MCF 10A (cell line): ENCODE measurements around the gene PCDHGB3. TPM values are rescaled to one million over a fixed set of nuclear protein-coding genes. Genes with fewer than 3 reads are reported as not detected.
"Not testable (repeated sequence)": the region's sequence is repeated elsewhere in the genome, so short reads cannot be mapped to it uniquely, and the experiment has no call there.

Source experiments
- BruUV-seq: library from RNA; stranded (reverse); fragments of 400-500 nt; replicated peaks from 2 replicates; lab custom pipeline; 2021; lab: Mats Ljungman, UMichigan
- CTCF ChIA-PET: fragments of 300-600 bp; sonication (Branson Sonifier 250); formaldehyde crosslinking; extraction: SDS; loops from one replicate; lab custom pipeline; 2021; ENCODE audit warnings: antibody characterized with exemption, inconsistent platforms; lab: Yijun Ruan, JAX
- POLR2A ChIA-PET: fragments of 300-600, 350-650 bp; sonication (Branson Sonifier 250); formaldehyde crosslinking; extraction: SDS; loops from one replicate; lab custom pipeline; 2020; ENCODE audit warnings: antibody characterized with exemption, inconsistent platforms; lab: Yijun Ruan, JAX
- DNase-seq: peaks from one replicate; pipeline ENCODE4 v3.0.0-alpha.2; 2018; ENCODE audit not compliant: unreplicated experiment
- H3K27ac Mint-ChIP-seq: one replicate; pipeline ENCODE4 v1.8.0; 2022; ENCODE audit warnings: mild to moderate bottlenecking, low read depth, mixed read lengths; ENCODE audit not compliant: unreplicated experiment
- H3K27me3 Mint-ChIP-seq: one replicate; pipeline ENCODE4 v1.8.0; 2022; ENCODE audit warnings: mixed read lengths; ENCODE audit not compliant: insufficient read depth, unreplicated experiment
- H3K36me3 Mint-ChIP-seq: one replicate; pipeline ENCODE4 v1.8.0; 2022; ENCODE audit warnings: mild to moderate bottlenecking, moderate library complexity, mixed read lengths; ENCODE audit not compliant: insufficient read depth, unreplicated experiment
- H3K4me1 Mint-ChIP-seq: one replicate; pipeline ENCODE4 v1.8.0; 2022; ENCODE audit warnings: mixed read lengths; ENCODE audit not compliant: insufficient read depth, unreplicated experiment
- H3K4me3 Mint-ChIP-seq: one replicate; pipeline ENCODE4 v1.8.0; 2022; ENCODE audit warnings: mild to moderate bottlenecking, moderate library complexity, mixed read lengths; ENCODE audit not compliant: unreplicated experiment
- H3K9me3 Mint-ChIP-seq: one replicate; pipeline ENCODE4 v1.8.0; 2022; ENCODE audit warnings: mixed read lengths; ENCODE audit not compliant: unreplicated experiment
- intact Hi-C: fragments of 100-400 bp; cut with micrococcal nuclease; formaldehyde crosslinking; loops from 2 replicates; pipeline ENCODE4 v1.14.1; 2022
- total RNA-seq: library from RNA; stranded (reverse); gene quantifications from 2 replicates; pipeline ENCODE4 v1.2.3, GENCODE V29; 2022
- TF ChIP-seq, protein P1 (sequence below): fragments of 200-600 bp; IDR thresholded peaks from one replicate; pipeline ENCODE4 v1.8.0; 2022; ENCODE audit warnings: antibody characterized with exemption, mild to moderate bottlenecking; ENCODE audit not compliant: unreplicated experiment

The PCDHGB3 gene
- total RNA-seq, 1 experiment from 2014 or later = 0.33 TPM

DNA sequence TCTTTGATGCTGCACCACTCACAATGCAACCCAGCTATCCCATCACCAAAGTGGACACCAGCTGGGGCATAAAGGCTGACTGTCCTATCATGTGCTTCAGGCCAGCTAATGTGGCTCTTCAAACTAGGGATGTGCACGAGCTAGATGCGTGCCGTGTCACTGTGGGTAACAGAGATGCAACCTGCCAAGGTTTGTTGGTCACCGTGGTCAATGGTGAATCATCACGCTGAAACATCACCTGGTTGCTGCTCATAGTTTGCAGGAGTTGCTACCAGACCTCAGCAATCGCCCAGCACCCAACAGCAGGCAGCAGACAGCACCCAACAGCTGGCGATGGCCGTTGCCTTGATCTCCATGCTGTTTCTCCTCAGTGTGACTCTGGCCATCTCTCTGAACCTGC, 41.8 kb upstream of the PCDHGB3 start:
- H3K4me3 Mint-ChIP-seq = no peak overlapping the region
- intact Hi-C loops = no loop called here
- no TSS peak for BruUV-seq
- ChIA-PET POLR2A (interaction anchor here (3.3 kb wide), 1 partner anchor 8 kb away, joined by 21 read pairs; the partner anchor contains the start of gene TAF7), CTCF (interaction anchor here (0.7 to 3.9 kb wide), 9 partner anchors 8 to 230 kb away, joined by 3 to 31 read pairs (median 3); partner anchors contain the start of genes PCDHB14, PCDHGB3 and TAF7)
- DNase-seq = no peak
- H3K36me3 Mint-ChIP-seq = no peaks in the 10 kb centered on the region
- H3K27ac Mint-ChIP-seq = no peak overlapping the region
- H3K27me3 Mint-ChIP-seq = no peaks in the 10 kb centered on the region
- TF ChIP-seq, protein P1, sequence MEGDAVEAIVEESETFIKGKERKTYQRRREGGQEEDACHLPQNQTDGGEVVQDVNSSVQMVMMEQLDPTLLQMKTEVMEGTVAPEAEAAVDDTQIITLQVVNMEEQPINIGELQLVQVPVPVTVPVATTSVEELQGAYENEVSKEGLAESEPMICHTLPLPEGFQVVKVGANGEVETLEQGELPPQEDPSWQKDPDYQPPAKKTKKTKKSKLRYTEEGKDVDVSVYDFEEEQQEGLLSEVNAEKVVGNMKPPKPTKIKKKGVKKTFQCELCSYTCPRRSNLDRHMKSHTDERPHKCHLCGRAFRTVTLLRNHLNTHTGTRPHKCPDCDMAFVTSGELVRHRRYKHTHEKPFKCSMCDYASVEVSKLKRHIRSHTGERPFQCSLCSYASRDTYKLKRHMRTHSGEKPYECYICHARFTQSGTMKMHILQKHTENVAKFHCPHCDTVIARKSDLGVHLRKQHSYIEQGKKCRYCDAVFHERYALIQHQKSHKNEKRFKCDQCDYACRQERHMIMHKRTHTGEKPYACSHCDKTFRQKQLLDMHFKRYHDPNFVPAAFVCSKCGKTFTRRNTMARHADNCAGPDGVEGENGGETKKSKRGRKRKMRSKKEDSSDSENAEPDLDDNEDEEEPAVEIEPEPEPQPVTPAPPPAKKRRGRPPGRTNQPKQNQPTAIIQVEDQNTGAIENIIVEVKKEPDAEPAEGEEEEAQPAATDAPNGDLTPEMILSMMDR = no peak
- peaks cover 15% of the 10 kb centered on the region for H3K9me3 Mint-ChIP-seq
- no peaks in the 10 kb centered on the region for H3K4me1 Mint-ChIP-seq

DNA sequence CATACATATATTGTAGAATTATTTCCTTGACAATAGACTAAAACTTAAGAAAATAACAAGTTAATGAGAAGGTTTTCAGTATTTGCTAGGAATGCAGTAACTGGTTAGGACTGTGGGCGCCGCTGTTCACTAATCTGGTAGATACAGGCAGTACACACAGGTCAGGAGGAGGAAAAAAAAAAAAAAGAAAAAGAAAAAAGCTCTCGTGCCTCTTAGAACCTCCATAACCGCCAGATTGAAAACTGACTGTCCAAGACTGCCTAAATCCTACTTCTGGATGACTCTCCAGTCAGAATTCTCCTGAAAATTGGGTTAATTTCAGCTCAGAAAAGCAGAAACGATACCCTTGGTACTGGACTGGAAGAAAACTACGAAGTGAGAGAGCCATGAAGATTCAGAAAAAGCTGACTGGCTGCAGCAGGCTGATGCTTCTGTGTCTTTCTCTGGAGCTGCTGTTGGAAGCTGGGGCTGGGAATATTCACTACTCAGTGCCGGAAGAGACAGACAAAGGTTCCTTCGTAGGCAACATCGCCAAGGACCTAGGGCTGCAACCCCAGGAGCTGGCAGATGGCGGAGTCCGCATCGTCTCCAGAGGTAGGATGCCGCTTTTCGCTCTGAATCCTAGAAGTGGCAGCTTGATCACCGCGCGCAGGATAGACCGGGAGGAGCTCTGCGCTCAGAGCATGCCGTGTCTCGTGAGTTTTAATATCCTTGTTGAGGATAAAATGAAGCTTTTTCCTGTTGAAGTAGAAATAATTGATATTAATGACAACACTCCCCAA, 39.6 kb upstream of the PCDHGB3 start, which contains the start of gene PCDHGA1:
Gene PCDHGA1 (plus strand): TSS at position 216 of the 782 bp plus-strand sequence.
- no TSS peak for BruUV-seq
- POLR2A ChIA-PET = interaction anchor here (3.3 kb wide), 1 partner anchor 10 kb away, joined by 21 read pairs; the partner anchor contains the start of gene TAF7
- no peaks in the 10 kb centered on the region for H3K27me3 Mint-ChIP-seq
- H3K9me3 Mint-ChIP-seq = peaks cover 7% of the 10 kb centered on the region
- CTCF ChIA-PET = interaction anchor here (0.6 to 3.9 kb wide), 13 partner anchors 8 to 247 kb away, joined by 3 to 31 read pairs (median 5); partner anchors contain the start of genes PCDHB14 and TAF7
- DNase-seq = peak; percentile 60
- no peaks in the 10 kb centered on the region for H3K36me3 Mint-ChIP-seq
- no peak within 1 kb of the TSS for H3K27ac Mint-ChIP-seq
- no peaks in the 10 kb centered on the region for H3K4me1 Mint-ChIP-seq
- intact Hi-C loops = no loop called here
- TF ChIP-seq, protein P1 = peak; percentile 47
- H3K4me3 Mint-ChIP-seq = peak within 1 kb of the TSS; percentile 58

- H3K4me3 Mint-ChIP-seq, H3K36me3 Mint-ChIP-seq, H3K4me1 Mint-ChIP-seq, BruUV-seq, intact Hi-C loops, H3K27me3 Mint-ChIP-seq, H3K27ac Mint-ChIP-seq, DNase-seq: not testable (repeated sequence)
- H3K9me3 Mint-ChIP-seq = peaks cover 14% of the 10 kb centered on the region
- ChIA-PET CTCF (interaction anchor here (3.5 kb wide), 1 partner anchor 13 kb away, joined by 18 read pairs; the partner anchor contains the start of gene TAF7), POLR2A (interaction anchor here (0.7 to 0.8 kb wide), 2 partner anchors 8 to 12 kb away, joined by 3 to 5 read pairs; partner anchors contain the start of gene TAF7)
Observed at GRCh38 chr5:141332571-141332970, 37.5 kb upstream of the PCDHGB3 start.

- CTCF ChIA-PET = interaction anchor here (0.6 to 1.4 kb wide), 8 partner anchors 8 to 377 kb away, joined by 3 to 8 read pairs (median 4); partner anchors contain the start of genes PCDHB10 and TAF7
- DNase-seq = peak; percentile 34
Observed at GRCh38 chr5:141338538-141339306, 31.3 kb upstream of the PCDHGB3 start, which contains the start of gene PCDHGA2. TSS of gene PCDHGA2 (plus strand) at chr5:141338760.

DNA sequence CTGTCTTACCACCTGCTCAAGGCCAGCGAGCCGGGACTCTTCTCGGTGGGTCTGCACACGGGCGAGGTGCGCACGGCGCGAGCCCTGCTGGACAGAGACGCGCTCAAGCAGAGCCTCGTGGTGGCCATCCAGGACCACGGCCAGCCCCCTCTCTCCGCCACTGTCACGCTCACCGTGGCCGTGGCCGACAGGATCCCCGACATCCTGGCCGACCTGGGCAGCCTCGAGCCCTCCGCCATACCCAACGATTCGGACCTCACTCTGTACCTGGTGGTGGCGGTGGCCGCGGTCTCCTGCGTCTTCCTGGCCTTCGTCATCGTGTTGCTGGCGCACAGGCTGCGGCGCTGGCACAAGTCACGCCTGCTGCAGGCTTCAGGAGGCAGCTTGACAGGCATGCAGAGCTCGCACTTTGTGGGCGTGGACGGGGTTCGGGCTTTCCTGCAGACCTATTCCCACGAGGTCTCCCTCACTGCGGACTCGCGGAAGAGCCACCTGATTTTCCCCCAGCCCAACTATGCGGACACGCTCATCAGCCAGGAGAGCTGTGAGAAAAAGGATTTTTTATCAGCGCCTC, 29.2 kb upstream of the PCDHGB3 start:
- H3K36me3 Mint-ChIP-seq, intact Hi-C loops, DNase-seq, CTCF ChIA-PET, H3K4me3 Mint-ChIP-seq, H3K4me1 Mint-ChIP-seq, H3K27ac Mint-ChIP-seq, BruUV-seq, H3K27me3 Mint-ChIP-seq: not testable (repeated sequence)
- POLR2A ChIA-PET = interaction anchor here (0.9 kb wide), 1 partner anchor 182 kb away, joined by 3 read pairs; no protein-coding TSS in a partner anchor
- H3K9me3 Mint-ChIP-seq = peaks cover 59% of the 10 kb centered on the region

More at GRCh38 chr5:141338538-141339306, 31.3 kb upstream of the PCDHGB3 start, which contains the start of gene PCDHGA2:
- intact Hi-C loops = no loop called here
- Mint-ChIP-seq H3K27me3 (no peaks in the 10 kb centered on the region), H3K4me1 (no peaks in the 10 kb centered on the region), H3K9me3 (peaks cover 57% of the 10 kb centered on the region), H3K36me3 (peaks cover 4% of the 10 kb centered on the region), H3K4me3 (peak within 1 kb of the TSS; percentile 30), H3K27ac (no peak within 1 kb of the TSS)
- POLR2A ChIA-PET = interaction anchor here (0.9 kb wide), 1 partner anchor 18 kb away, joined by 3 read pairs; the partner anchor contains the start of gene TAF7
- no TSS peak for BruUV-seq
- TF ChIP-seq, protein P1 = peak; percentile 30
